ENCODE results near the gene OR52D1.

The OR52D1 gene

DNA sequence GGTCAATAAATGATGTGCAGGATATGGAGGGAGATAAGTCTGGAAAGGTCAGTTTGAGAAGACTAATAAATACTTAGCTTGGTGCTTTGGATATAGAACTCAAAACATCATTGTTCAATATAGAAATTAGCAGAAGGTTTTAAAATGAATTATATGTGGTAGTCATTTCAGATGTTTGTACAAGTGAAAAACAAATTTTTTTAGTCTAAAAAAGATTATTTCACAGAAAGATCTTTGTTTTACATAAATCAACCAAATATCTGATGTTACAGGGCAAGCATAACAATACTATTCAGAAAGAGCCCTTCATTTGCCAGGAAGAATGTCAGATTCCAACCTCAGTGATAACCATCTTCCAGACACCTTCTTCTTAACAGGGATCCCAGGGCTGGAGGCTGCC lies at the start of gene OR52D1:
Gene OR52D1 (plus strand): TSS at position 301 of the 400 bp plus-strand sequence. CDS start 22 bp downstream, at position 323.
- DNase-seq, result no peak

GRCh38 chr11:5441414-5441813 lies 47.1 kb upstream of the OR52D1 start, which contains the start of gene OR51I1:
Gene OR51I1 (minus strand): TSS chr11:5441514. CDS start chr11:5441514, 0 bp downstream.
- DNase-seq, result no peak

DNA sequence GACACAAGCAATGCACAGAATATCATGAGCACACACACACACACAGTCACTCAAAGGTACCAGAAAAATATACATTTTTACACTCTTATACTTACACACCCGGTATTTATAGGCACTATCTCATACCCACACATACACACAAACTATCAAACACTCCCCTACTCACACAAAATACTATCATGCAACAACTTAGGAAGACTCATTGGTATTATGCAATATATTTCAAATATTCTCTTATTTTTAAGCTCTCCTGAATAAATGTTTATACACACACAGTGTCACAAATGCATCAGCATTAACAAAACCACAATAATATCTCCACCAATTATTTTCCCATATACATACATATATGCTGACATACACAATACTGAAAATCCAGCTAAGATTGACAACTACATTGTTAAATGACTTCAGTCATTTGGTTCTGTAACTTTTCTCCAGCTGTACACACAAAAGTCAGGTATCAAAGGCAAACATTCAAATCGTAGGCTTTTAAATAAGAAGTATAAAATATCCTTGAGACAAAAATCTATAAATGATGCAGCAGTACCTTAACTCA lies 44.6 kb upstream of the OR52D1 start:
- DNase-seq, result no peak

DNA sequence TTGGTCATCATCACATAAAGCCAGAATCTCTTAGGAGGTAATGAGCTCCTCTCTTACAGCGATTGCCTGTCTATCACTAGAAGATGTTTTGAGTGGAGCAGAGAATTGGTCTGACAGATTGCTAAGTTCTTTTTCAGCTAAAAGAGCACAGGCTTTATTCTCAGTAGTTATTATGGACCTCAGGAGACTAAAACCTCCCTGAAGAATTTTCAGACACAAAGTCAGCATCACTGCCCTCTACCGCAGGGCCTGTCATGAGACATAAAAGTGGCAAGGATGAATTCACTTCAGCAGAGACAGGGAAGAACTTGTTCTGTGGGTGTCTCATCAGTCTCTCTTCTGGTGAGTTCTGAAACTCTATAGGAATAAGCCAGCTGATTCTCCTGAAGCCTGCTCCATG lies 39.5 kb upstream of the OR52D1 start, which contains the start of gene OR51I2:
Gene OR51I2 (plus strand): TSS at position 301 of the 400 bp plus-strand sequence. CDS start 4,166 bp downstream, outside the sequence.
- no peak for DNase-seq

GRCh38 chr11:5449432-5449831 lies 39.1 kb upstream of the OR52D1 start:
- DNase-seq, result no peak

DNA sequence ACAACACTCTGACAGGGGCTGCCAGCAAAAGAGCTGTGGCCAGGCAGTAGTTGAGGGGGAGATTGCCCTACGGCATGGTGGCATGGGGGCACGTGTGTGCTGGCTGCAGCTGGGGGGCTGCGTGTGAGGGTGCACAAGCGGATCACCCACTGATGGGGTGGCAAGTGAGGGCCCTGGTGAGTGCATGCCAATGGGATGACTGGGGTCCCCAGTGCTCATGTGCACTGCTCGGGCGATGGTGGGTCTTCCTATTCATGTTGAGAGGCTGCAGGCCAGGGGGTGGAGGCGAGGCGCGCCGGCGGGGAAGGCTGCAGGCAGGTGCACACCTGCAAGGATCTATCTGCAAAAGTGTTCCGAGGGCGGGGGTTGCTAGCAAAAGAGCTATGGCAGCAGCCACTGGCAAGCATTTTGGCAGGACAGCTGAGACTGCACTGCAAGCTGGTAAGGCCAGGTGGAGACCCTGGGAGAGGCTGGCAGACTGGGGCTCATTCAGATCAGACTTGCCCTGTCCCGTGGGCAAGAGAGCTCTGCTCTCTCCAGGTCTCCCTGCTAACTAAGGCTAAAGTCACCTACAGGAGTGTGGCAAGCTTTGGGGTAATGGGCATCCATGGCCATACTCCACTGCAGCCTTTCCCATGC lies 27.4 kb upstream of the OR52D1 start:
- DNase-seq, result no peak

- DNase-seq, result no peak
These were observed 21.0 kb upstream of the OR52D1 start for GRCh38 chr11:5467527-5467926.

DNA sequence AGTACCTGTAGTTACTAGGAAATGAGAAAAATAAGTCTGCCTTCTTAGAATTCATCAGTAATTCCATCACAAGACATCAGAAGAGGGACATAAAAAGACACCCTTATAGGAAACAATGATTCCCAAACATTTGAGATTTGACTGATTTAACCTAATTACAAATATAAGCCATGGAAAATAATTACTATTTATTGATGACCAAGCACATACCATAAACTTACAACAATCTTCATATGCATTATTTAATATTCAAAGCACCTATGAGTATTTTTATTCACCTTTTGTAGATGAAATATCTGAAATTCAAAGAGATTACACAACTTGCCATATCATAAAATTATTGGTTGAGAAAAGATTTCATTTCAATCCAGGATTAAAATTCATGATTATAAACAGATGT lies 14.6 kb upstream of the OR52D1 start:
- no peak for DNase-seq

- peak; percentile 11 for DNase-seq
These were observed 12.2 kb upstream of the OR52D1 start for GRCh38 chr11:5476186-5476819.

DNA sequence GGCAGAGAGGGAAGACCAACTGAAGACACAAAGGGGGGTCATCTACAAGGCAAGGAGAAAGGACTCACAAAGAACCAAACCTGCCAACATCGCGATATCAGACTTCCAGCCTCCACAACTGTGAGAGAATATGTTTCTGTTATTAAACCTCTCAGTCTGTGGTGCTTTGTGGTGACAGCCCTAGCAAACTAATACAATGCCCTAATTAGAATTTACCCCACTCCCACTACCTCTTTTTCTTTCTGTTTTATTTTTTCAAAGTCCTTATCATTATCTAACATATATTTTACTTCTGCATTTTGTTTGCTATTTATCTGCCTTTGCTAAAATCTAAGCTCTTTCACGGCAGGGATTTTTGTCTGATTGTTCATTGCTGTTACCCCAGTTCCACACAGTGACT lies 2.5 kb upstream of the OR52D1 start:
- no peak for DNase-seq

DNA sequence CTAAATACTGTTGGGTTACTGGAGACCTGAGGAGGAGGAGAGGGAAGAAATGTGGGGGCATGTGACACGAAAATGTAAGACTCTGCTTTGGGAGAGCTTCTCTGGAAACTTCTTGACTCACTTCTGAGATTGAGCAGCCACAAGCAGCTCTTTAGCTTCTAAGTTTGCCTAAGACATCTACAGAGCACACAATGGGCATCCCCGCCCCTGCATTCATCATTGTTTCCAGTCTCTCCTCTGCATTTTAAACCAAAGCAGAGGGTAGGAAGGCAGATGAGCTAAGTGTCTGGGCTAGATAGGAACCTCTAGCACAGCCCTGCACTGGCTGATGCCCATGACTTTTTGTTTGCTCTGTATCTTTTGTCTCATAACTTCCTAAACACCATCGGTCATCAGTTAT lies 2.1 kb upstream of the OR52D1 start:
- peak; percentile 13 for DNase-seq

DNA sequence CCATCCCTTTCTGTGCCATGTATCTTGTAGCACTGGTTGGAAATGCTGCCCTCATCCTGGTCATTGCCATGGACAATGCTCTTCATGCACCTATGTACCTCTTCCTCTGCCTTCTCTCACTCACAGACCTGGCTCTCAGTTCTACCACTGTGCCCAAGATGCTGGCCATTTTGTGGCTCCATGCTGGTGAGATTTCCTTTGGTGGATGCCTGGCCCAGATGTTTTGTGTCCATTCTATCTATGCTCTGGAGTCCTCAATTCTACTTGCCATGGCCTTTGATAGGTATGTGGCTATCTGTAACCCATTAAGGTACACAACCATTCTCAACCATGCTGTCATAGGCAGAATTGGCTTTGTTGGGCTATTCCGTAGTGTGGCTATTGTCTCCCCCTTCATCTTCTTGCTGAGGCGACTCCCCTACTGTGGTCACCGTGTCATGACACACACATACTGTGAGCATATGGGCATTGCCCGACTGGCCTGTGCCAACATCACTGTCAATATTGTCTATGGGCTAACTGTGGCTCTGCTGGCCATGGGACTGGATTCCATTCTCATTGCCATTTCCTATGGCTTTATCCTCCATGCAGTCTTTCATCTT lies 414 bp downstream of the OR52D1 start:
- no peak for DNase-seq

- DNase-seq, result no peak
These were observed 1.3 kb downstream of the OR52D1 start for GRCh38 chr11:5489576-5490357.

DNA sequence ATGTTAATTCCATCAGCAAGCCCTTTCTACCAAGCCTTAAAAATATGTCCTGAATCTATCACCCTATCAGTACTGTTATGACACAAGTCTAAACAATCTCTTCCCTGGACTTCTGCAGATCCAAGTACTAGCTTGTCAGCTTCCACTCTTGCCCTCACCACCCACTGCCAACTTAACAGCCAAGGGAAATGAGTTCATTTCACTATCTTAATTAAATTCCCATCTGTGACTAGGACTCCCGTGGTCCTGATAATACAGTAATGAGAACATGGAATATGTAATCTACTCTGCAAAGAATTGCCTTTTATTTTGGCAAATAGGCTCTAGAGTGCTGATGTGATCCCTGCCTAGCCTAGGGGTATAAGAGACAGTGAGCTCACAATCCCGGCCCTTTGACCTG lies 11.2 kb downstream of the OR52D1 start:
- no peak for DNase-seq

DNA sequence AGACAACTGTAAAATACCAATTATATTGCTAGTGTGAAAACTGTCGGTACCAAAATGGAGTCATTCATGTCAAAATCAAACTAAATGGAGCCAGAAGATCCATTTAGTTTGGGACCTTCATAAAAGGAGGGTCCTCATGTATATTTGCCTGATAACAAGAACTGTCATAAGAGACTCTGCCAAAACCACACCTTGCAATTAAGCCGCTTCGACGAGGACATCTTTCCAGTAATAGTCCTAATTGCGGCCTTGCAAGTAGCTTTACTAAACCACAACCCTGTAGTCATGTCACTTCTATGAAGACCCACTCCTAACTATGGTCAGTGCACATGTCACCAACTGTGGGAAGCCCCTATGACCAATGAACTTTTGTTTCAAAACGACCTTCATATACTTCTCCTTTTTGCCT lies 11.9 kb downstream of the OR52D1 start:
- DNase-seq, result no peak

DNA sequence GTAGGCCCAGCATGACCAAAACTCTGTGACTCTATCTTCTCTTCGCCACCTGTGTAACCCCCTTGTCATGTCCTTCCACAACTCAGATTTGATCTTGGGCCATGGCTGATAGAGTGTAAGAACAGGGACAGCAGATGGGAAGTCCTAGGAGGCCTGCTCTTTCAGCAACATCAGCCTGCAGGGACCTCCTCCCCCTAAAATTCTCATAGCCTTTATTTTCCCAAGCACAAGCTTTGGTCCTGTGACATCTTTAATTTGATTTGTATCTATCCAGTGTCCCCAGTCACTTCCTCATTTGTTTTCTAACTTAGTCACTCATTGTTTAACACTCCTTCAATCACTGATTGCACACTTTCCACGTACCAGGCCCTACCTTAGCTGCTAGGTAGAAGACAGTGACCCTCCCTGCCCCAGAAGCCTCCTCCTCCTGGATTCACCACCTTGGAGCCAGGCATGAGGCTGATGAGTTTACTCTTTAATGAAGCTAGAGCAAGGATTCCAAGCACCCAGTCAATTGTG lies 16.0 kb downstream of the OR52D1 start:
- DNase-seq, result no peak

DNA sequence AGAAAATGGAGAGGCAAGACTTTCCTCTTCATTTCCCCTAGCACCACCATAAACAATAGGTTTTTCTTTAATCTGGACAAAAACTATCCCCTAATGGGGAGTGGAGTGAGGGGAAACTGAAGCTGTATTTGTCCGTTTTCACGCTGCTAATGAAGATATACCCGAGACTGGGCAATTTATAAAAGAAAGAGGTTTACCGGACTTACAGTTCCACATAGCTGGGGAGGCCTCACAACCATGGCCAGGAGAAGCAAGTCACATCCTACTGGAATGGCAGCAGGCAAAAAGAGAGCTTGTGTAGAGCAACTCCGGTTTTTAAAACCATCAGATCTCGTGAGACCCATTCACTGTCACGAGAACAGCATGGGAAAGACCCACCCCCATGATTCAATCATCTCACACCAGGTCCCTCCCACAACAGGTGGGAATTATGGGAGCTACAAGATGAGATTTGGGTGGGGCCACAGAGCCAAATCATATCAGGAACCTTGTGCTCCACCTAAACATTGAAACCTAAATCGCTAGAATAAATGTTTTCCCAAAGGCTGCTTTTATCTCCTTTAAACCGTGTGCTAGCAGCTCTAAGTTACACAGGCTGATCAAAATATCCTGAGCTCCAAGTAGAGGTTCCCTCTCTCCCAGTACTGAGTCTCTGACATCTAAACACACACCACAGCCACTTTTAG lies 17.0 kb downstream of the OR52D1 start:
- DNase-seq, result no peak

GRCh38 chr11:5507177-5507932 lies 18.9 kb downstream of the OR52D1 start:
- no peak for DNase-seq

DNA sequence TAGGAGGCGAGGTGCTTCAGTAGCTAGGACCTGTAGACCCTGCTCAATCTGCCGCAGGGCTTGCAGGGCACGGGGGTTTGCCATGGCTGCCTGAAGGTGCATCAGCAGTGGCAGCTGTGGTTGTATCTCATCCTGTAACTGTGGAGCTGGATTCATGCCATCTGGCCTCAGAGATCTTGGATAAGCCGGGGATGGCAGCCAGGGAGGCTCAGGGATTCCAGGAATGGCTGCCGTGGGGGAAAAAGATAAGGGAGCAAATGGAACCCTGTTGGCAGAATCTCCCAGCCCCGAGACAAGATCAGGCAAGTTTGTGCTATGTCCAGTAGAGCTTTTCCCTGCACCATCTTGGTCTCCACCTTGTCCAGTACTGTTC lies 19.4 kb downstream of the OR52D1 start:
- DNase-seq, result no peak

DNA sequence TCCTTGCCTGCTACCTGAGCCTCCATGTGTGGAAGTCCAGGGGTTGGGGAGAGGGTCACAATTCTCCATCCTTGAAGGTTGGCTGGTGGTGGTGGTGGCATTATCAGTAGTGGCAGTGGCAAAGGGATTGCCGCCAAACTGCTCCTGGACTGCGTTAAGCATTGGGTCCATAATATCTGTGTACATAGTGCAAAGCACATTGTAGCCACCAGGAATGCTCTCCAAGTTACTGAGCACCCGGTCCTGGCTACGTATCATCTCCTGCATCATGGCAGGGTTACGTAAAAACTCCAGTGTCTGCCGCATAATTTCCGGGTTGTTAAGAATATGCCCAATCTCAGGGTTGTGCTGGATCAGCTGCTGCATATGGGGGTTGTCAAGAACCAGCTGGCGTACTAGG lies 20.1 kb downstream of the OR52D1 start:
- DNase-seq, result no peak

DNA sequence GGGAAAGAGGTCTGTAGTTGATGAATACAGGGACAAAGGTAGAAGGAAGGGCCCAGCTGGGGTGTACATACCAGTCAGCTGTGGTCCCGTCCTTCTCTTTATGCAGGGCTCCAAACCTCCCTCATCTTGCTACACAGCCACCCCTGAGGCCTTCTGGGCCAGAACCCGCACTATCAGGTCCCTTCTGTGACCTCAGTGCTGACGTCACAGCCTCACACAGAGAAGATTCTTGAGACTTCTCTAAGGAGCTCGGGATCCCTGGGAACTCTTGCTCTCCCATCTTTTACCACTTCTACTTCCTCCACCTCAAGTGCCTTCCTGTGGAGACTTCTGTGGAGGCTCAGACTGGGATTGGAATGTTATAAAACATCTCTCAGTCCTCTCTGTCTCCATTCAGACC lies 21.3 kb downstream of the OR52D1 start, which contains the start of gene UBQLN3:
Gene UBQLN3 (minus strand): TSS at position 155 of the 400 bp plus-strand sequence. CDS start 399 bp downstream, outside the sequence.
- DNase-seq, result no peak

All from stimulated activated CD4-positive, alpha-beta T cell treated with anti-CD3 and anti-CD28 coated beads, Interleukin-1b, Interleukin-23, amount 100 ng/mL, for 48 hours (primary cell).